ENCODE measurements around the gene GET3.

GRCh38 chr19:12778017-12778904 lies 41.0 kb downstream of the GET3 start:
- TF ChIP-seq CTCF (IDR thresholded peaks at IDR 0.05) (no peak), POLR2AphosphoS5 (IDR thresholded peaks at IDR 0.05; ENCODE audit: low read depth, low read length) (no peak)

All from Panc1 (cell line).